SH-SY5Y (cell line): ENCODE results near the gene QRICH1.

ENCODE experiments used
- GATA2 ChIP-seq: IDR thresholded peaks from 2 replicates; pipeline ENCODE4 v1.6.1; 2011; ENCODE audit warnings: mild to moderate bottlenecking, low read depth, low read length
- GATA3 ChIP-seq: IDR thresholded peaks from 2 replicates; pipeline ENCODE4 v1.6.1; 2011; ENCODE audit warnings: low read depth, mild to moderate bottlenecking, low read length, moderate library complexity

DNA sequence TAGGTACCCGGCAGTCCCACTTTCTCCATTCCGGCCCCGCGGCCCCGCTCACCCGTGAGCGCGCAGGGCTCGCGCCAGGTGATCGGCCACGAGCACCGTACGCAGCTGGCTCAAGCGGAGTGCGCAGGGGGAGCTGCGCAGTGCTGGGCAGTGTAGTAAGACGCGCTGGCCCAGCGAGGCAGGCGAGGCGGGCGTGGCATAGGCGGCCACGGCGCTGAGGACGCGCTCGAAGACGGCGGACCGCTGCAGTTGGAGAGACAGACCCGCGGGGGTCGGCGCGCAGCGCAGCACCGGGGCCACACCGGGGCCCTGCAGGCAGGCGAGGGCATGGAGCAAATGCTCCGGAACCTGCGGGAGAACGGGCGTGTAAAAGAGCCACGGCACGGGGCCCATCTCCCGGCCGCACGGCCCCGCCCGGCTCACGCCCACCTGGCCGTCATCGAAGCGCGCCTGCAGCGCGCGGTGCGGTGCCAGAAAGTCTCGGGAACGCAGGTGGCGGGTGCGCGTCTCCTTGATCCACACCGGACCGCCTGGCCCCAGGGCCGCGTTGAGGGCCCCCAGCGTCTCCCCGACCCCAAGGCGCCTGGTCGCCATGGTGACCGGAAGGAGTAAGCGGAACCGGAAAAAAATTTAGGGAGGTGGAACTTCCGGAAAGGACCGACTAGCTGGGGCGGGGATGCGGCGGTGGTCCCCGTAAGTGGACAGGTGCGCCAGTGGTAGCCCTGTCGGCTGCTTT is 75.7 kb downstream of the QRICH1 start, which contains the start of gene DALRD3:
- TF ChIP-seq GATA3: no peak
- no peak for TF ChIP-seq GATA2
